Cardiac septum (tissue), 1 donor: Measurements from ENCODE around the gene ASB1. TPM values are rescaled to one million over a fixed set of nuclear protein-coding genes. Genes with fewer than 3 reads are reported as not detected.

Experiments
- DNase-seq: peaks from one replicate; pipeline ENCODE4 v3.0.0-alpha.2; 2020; ENCODE audit warnings: low spot score
- intact Hi-C: fragments of 100-400 bp; cut with DNase I; formaldehyde crosslinking; loops from one replicate; pipeline ENCODE4 v1.14.0; 2022
- total RNA-seq: library from RNA; stranded (reverse); fragmentation: NEBNext Ultra II Directional; extraction: Animal tissue kit (Norgen Biotek cat#: 25700); gene quantifications from one replicate; pipeline ENCODE4 v1.2.1, GENCODE V29; 2021
- donor health status: DM: no; HTN: no; CAD: no.

The ASB1 gene
- total RNA-seq, 1 donor from 2014 or later, result 54.8 TPM

- DNase-seq, result no peak
- intact Hi-C loops, result loop anchor here (5.0 kb wide), 1 partner anchor 104 kb away; no protein-coding TSS in a partner anchor
Measured at GRCh38 chr2:238461051-238461450, 34.3 kb downstream of the ASB1 start.

- peak; percentile 22 for DNase-seq
- intact Hi-C loops, result loop anchor here (5.0 kb wide), 1 partner anchor 104 kb away; no protein-coding TSS in a partner anchor
Measured at GRCh38 chr2:238461491-238461890, 34.8 kb downstream of the ASB1 start.

GRCh38 chr2:238461916-238462315 lies 35.2 kb downstream of the ASB1 start:
- DNase-seq, result no peak
- intact Hi-C loops, result loop anchor here (2.0 to 5.0 kb wide), 2 partner anchors 91 to 105 kb away; no protein-coding TSS in a partner anchor

DNA sequence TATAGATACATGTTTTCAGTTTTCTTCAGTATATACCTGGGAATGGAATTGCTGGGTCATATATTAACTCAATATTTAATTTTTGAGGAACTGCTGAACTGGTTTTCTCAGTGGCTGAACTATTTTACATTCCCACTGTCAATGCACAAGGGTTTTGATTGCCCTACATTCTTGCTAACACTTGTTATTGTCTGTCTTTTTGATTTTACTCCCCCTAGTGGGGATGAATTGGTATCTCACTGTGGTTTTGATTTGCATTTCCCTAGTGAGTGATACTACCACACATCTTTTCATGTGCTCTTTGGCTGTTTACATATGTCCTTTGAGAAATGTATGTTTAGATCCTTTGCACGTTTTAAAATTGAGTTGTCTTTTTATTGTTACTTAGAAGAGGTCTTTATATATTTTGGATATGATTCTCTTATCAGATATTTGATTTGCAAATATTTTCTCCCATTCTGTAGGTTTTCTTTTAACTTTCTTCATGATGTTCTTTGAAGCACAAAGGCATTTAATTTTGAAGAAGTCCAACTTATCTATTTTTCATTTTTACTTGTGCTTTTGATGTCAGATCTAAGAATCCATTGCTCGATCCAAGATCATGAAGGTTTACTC lies 36.2 kb downstream of the ASB1 start:
- DNase-seq, result no peak

DNA sequence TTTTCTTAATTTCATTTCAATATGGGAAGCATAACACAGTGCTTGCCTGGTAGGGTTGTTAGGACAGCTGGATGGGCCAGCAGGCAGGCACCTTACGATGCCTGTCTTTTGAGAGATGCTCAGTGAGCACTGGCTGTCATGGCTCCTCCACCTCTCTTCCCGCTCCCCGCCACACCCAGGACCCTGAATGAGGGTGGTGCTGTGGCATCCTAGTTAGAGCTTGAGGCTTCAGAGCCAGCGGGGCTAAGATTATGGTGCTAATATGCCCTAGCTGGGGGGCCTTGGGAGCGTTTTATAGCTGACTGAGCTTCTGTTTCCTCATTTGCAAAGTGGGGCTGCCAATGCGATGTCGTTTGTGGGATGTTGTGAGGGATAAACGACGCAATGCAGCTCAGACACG lies 37.7 kb downstream of the ASB1 start:
- DNase-seq, result no peak

More for the DNA sequence above, 36.2 kb downstream of the ASB1 start:
- intact Hi-C loops, result loop anchor here (2.0 to 5.0 kb wide), 2 partner anchors 92 to 106 kb away; no protein-coding TSS in a partner anchor

DNA sequence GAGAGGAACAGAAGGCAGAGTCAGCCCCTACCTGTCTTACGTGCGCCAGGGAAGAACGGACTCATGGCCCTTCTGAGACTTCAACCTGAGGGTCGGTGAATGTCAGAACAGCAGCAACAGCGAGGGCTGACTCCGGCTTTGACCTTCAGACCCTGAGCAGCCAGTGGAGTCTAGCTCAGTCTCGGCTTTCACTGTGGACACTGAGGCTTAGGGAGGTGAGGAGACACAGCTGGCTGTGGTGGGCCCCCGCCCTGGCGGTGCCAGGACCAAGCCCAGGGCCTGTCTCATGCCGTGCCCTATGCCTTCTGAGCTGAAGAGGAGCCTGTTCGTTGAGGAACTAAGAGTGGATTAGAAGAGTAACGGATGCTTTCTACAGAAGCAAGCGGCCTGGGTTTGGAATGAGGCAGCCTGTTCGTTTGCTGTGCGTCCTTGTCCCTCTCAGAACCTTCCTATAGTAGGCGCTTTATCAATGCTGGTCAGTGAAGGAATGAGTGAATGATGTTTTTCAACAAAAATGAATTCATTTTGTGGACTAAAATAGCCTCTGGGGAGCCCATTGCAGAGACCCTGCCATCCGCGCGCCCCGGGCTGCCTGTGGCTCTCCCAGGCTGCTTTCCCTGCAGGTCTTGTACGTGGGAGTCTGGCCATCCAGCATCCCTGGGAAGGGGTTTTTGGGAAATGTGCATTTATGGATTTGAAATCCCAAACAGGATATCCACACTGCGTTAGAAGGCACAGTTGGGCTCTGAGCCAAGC lies 38.9 kb downstream of the ASB1 start:
- intact Hi-C loops, result no loop called here
- peak; percentile 44 for DNase-seq

More for the DNA sequence above, 37.7 kb downstream of the ASB1 start:
- intact Hi-C loops, result loop anchor here (5.0 kb wide), 1 partner anchor 107 kb away; no protein-coding TSS in a partner anchor

DNA sequence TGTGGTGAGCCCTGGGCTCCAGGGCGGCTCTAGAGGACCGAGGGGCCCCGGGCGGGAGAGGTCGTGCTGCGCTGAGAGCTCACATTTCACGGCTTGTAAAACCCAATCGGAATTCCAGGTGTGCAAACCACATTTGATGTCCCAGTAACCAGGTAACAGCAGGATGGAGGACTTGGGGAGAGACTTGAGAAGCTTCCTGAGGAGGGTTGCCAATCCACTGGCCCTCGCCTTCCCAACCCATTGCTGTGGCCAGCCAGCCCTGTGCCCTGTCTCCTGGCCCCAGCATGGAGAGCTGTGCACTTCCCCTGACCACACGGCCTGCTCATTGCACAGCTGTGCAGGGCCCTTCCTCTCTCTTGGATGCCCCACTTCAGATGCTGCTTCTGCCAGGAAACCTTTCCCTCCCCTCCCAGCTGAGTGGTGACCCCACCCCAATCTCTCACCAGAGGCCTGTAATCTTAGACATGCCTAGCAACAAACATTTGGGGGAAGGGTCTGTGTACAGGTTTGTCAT lies 39.6 kb downstream of the ASB1 start:
- intact Hi-C loops, result no loop called here

DNA sequence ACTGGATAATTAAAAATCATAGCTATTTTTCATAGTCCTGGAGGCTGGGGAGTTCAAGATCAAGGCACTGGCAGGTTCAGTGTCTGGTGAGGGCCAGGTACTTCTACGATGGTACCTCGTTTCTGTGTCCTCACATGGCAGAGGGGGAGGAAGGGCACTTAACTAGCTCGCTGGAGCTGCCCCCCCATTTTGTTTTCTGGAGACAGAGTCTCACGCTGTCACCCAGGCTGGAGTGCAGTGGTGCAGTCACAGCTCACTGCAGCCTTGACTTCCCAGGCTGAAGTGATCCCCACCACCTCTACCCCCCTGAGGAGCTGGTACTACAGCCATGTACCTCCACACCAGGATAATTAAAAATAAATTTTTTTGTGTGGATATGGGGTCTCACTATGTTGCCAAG lies 40.3 kb downstream of the ASB1 start:
- intact Hi-C loops, result no loop called here
- peak; percentile 43 for DNase-seq

More for the DNA sequence above, 39.6 kb downstream of the ASB1 start:
- no peak for DNase-seq

DNA sequence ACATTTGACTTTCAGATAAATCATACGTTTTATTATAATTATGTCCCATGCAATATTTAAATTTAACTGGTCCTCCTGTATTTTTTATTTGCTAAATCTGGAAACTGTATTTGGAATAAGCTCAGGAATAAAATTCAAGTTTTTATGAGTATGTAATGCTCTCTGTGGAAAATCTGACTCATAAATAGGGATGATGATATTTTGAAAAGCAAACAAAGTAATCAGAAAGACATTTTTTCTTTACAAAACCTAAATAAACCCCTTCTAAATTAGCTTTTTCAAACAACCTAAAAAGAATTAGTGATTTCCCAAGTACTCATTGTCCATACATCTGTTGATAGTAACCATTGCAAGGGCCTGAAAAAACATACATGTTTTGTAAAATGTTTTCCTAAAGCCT lies 41.1 kb downstream of the ASB1 start:
- DNase-seq, result no peak
- intact Hi-C loops, result no loop called here

DNA sequence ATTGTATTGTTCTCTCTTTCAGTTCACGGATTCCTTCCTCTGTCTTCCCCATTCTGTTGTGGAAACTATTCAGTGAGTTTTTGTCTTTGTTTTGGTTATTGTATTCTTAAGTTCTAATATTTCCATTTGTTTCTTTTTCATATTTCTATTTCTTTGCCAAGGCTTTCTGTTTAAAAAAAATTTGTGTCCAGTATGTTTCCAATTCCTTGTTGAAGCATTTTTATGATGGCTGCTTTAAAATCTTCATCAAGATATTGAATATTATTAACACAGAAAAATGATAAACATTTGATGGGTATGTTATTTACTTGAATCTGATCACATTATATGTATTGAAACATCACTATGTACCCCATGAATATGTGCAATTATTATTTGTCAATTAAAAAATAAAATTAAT lies 42.4 kb downstream of the ASB1 start:
- DNase-seq, result no peak
- intact Hi-C loops, result no loop called here

GRCh38 chr2:238473014-238473413 lies 46.3 kb downstream of the ASB1 start:
- intact Hi-C loops, result no loop called here

GRCh38 chr2:238473523-238473922 lies 46.8 kb downstream of the ASB1 start:
- DNase-seq, result no peak
- intact Hi-C loops, result no loop called here

More at GRCh38 chr2:238473014-238473413, 46.3 kb downstream of the ASB1 start:
- DNase-seq, result peak; percentile 56

DNA sequence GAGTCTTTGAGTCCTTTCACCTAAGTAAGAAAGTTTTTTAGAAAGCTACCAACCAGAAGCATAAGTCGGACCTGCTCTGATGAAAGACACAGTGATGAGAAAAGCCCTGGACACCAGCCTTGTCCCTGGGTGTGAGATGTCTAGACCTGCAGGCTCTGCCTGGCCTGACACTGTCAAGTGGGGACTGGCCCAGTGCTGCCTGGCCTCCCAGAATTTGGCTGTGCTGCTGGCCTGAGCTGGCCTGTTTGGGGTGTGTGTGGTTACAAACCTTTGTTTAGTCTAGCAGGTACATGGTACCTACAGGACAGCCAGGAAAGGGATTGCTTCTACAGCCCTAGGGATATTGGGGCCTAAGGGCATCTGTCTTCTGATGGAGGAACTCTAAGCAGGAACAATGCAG lies 48.3 kb downstream of the ASB1 start:
- peak; percentile 24 for DNase-seq
- intact Hi-C loops, result no loop called here

DNA sequence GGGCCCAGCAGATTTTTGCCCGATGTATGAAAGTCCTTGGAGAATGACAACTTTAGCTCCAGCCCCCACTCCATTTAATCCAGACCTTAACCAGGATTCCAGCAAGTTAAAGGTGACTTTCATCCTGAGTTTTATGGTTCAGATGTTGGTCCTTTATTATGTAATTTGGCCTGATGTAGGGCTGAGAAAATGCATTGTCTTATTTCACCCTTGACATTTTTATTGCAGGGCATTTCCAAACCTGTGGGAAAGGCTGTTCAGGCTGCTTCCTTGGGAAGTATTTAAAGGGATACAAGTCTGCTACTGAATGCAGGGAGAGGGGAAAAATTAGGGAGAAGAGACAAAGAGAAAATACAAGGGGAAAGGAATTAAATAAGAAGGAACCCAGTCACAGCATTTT lies 48.8 kb downstream of the ASB1 start:
- DNase-seq, result no peak
- intact Hi-C loops, result no loop called here

DNA sequence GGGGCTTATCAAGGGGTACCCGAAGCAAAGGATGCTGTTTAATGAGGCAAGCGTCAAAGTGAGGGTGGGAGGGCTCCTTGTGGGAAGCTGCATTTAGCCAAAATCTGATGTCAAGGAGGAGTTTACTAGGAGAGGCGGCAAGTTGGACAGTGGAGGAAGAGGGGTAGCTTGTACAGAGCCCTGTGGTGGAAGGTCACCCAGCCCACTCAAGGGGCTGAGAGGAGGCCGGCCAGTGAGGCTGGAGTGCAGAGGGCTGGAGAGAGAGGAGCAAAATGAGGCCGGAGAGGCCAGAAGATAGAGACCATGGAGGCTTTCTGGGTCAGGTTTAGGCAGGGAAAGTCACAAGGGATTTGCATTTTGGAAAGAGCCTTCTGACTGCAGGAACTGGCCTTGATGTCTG lies 49.5 kb downstream of the ASB1 start:
- intact Hi-C loops, result no loop called here

DNA sequence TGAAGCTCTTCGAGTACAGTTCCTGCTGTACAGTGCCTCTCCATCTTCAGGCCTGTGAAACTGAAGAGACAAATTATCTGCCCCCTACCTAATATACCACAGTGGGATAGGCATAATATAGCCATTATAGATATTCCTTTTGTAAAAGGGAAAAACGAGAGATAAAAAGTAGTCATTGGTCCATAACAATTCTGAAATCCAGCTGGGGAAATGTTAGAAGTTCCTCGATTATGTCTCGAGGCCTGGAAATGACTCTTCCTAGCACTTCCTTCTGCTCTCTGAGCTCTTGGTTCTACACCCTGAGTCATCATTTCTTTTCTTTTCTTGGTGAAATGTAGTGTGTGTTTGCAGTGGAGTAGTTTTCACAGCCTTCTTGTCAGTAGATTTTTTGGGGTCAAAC lies 51.5 kb downstream of the ASB1 start:
- no peak for DNase-seq
- intact Hi-C loops, result no loop called here

More for the DNA sequence above, 49.5 kb downstream of the ASB1 start:
- peak; percentile 38 for DNase-seq

DNA sequence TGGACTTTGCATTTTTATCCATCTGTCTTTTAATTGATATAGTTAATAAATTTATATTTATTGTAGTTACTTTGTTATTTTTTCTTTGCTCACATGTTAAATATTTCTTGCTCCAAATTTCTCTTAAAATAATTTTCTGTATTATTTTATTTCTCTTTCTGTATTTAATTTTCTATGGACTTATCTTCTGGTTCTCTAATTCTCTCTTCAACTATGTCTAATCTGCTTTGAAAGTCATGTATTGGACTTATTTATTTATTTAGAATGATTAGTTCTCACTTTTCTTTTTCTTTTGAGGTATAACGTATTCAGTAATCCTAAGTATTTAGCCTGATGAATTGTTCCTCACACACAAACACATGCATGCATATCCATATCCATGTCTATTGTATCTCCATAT lies 53.1 kb downstream of the ASB1 start:
- intact Hi-C loops, result no loop called here
- no peak for DNase-seq

DNA sequence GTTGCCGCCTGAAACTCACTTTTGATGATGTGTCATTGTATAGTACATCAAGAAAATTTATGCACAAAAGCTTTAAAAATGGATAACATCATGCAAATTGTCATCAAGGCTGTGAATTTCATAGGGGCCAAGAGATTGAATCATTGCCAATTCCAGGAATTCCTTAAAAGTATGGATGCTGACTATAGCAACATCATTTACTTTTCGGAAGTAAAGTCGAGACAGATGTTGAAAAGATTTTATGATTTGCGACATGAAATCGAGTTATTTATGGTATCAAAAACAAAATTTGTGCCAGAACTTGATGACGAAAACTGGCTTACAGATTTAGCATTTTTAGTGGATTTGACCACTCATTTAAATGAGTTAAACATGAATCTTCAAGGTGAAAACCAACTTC lies 56.3 kb downstream of the ASB1 start:
- no peak for DNase-seq
- intact Hi-C loops, result no loop called here

GRCh38 chr2:238483656-238484055 lies 56.9 kb downstream of the ASB1 start:
- no peak for DNase-seq
- intact Hi-C loops, result no loop called here
